Nucleus accumbens (tissue), 56 donors: ENCODE measurements around the gene NACC2.

Experiments
- DNase-seq, 56 donors: peaks; one replicate each; lab custom pipeline; 2025; lab: John Stamatoyannopoulos, UW

The NACC2 gene

DNA sequence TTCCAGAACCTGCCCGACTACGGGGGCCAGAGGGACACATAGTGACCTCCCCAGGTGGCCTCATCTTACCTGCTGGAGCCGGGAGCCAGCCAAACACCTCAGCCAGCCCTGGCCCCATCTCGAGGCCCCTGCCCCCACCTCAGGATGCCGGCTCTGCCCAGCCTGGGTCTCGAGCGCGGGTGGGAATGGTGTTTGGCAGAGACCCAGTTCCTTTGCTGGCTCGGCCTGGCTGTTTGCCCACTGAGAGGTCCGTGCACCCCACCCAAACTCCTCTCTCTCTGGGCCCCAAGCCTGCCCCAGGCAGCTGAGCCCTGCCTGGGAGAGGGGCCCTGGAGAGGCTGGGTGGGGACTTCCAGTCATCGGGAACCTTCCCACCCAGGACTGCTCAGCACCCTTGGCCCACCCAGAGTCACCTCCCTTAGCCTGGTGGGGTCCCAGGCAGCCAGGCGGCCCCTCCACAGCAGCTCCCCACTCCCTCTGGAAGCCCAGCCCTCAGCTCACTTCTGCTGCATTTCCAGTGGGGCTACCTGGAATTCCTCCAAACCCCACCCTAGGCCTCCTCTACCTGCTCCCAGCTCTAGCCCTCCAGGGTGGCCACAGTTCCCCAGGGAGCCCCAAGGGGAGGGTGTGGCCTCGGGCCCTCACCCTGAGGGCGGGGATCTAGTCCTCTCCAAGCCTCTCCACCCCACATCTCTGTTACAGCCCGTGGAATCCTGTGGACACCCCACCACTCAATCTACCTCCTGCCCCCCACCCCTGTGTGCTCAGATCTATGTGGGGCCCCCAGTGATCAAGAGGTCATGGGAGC lies 91.5 kb downstream of the NACC2 start:
- DNase-seq: no peak

DNA sequence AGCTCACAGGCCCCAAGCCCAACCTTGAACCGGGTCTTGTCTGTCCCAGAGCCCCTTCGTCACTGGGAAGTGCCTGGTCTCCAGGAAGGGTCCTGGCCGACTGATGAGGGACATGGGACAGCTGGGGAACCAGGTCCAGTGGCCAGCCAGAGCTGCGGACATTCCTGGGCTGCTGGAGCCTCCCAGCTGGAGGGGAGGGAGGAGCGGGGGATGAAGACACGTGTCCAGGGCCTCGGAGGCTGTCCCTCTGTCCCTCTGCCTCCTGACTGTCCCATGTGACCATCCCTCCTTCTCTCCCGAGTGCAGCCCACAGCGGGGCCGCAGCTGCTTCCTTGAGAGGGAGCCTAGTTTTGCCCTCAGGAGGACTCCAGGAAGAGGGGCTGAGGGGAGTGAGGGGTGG lies 92.2 kb downstream of the NACC2 start:
- no peak for DNase-seq

DNA sequence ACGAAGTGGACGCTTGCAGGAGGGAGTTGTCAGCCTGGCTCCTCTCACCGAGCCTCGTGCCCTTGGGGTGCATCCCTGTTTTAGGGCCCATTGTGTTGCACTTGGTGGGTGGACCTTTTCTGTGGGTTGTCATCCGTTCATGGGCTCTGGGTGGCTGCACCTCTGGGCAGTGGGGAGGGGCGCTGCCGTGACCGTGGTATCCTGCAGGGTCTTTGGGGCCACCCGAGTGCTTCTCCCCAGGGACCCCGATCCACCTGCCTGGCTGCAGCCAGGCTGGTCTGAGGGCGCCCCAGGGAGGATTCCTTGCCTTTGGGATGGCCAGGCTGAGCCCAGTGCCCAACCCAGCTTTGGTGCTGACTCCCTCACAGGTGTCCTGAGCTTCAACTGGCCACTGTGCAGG lies 92.9 kb downstream of the NACC2 start:
- DNase-seq: no peak

DNA sequence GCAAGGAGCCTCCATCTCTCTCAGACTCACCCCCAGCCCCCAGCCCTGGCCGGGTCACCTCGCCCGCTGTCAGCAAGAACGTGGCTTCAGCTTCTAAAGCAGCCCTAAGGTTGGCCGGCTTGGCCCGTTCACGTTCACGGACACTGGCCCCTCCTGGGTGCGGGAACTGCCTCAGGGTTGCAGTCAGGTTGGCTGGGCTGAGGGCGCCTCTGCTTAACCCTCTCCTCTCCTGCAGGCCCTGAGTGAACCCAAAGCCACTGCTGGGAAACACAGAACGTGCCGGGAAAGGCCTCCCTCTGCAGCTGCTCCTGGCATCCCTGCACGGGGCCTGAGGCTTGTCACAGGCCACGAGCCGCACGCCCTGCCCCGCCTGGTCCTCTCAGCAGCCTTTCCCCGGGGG lies 93.9 kb downstream of the NACC2 start:
- DNase-seq: no peak

DNA sequence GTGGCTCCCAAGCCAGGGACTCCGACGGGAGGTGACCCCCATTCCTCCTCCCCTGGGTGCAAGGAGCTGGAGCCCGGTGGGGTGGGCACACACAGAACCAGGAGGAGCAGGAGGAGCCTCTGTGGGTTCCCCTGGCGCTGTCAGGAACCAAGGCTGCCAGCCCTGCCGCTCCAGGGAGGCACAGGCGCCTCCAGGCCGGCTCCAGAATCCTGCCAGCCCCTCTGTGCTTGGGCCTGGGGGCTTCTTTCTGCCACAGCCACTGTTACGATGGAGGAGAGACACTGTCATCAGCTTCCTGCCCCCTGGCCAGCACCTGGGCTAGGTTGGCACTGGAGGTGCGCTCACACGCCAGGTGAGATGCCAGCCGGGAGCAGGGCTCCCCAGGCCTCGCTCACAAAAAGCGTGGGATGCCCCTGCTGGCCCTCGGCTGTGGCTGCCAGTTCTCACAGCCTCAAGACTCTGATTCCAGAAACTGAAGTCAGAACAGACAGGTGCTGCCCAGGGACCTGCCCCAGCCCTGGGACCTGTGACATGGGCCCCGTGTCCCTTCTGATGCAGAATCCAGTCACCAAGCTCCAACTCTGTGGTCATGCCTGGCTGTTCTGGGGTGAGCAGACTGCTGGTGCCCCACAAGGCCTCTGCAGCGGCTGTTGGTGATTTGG lies 96.5 kb downstream of the NACC2 start:
- DNase-seq: no peak

DNA sequence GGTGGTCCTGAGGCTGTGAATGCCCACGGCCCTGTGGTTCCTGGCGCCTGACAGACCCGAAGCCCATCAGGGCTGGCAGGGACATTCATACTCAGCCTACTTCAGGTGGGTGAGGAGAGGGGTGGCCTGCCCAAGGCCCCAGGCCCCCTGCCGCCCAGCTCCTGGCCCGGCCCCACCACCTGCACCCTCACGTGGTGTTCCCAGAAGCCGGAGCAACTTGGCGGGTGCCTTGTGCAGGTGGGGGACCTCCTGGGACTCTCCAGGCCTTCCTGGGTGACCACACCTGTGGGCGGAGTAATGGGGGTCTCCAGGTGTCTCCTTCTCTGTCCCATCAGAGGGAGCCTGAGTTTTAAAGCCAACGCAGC lies 97.1 kb downstream of the NACC2 start:
- no peak for DNase-seq

DNA sequence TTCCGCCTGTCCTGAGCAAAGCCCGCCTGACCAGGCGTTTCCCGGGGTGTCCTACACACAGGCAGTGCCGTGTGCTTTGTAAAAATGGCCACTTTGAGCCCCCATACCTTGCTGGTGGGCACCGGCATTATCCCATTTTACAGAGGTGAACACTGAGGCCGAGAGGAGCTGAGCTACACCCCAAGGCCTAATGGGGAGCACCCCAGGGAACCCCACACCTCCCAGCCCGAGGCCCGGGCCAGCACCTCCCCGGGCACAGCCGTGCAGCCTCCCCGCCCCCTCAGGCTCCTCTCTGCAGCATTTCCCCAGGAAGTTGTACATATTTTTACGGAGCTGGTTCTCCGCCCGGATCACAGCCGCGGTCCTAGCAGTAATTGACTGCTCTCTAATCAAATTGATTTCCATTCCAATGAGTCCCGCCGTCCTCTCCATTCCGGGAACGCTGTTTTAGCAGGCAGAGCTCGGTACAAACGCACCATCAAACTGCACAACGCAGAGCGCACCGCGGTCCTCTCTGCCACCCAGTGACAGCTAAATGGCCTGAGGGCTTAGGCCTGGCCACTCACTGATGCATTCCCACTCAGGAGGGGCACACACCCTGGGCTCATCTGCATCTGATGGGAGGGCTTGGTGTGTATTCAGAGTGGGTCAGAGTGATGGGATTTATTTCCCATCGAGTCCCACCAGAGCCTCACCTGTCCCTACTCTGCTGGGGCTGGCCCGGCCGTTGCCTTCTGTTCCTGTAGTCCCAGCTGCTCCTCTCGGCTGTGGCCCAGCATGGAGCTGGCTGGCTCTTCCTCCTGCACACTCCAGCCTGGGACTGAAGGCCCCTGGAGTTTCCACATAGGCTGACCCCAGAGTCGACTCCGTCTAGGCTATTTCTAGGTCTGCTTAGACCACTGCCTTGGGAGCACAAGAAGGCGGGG lies 97.7 kb downstream of the NACC2 start:
- DNase-seq: no peak

DNA sequence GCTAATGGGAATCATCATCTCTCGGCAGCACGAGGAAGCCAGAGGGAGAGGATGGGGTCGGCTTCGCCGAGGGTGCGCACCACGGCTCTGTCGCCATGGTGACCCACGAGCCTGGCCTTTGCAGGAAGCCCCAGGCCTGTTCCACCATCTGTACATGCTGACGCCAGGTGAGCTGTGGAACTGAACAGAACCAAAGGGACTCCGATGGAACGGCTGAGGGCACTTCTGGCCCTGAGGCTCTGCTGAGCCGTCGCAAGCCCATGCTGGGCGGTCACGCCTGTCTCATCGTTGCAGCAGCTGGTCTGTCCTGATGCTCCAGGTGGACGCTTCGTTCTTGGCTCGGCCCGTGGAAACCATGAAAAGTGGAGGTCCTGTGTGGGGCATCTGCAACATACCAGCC lies 99.3 kb downstream of the NACC2 start:
- DNase-seq: no peak

DNA sequence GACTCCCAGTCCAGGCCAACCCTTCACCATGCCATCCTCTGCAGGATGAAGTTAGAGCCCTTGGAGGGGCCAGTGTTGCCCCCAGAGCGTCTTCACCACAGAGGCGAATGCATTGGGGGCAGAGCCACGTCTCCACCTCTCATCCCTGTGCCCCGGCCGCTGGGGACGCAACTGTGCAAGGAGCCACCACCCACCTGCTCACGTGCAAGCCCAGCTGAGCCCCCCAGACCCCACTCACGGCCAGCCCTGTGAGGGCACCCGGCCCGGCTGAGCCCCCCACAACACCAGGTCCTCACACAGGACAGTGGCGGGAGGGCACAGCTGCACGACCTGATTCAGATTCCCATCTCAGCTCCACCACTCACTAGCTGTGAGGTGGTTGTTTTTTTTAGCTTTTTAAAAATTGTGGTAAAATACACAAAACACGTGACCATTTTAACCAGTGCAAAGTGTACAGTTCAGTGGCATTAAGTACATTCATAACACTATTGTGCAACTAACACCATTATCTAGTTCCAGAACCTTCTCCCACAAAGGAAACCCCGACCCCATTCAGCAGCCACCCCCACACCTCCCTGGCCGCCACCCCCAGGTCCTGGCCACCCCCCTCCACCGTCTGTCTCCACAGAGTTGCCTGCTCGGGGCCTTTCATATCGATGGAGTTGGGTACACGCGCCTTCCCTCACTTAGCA lies 100.4 kb downstream of the NACC2 start:
- DNase-seq: no peak

DNA sequence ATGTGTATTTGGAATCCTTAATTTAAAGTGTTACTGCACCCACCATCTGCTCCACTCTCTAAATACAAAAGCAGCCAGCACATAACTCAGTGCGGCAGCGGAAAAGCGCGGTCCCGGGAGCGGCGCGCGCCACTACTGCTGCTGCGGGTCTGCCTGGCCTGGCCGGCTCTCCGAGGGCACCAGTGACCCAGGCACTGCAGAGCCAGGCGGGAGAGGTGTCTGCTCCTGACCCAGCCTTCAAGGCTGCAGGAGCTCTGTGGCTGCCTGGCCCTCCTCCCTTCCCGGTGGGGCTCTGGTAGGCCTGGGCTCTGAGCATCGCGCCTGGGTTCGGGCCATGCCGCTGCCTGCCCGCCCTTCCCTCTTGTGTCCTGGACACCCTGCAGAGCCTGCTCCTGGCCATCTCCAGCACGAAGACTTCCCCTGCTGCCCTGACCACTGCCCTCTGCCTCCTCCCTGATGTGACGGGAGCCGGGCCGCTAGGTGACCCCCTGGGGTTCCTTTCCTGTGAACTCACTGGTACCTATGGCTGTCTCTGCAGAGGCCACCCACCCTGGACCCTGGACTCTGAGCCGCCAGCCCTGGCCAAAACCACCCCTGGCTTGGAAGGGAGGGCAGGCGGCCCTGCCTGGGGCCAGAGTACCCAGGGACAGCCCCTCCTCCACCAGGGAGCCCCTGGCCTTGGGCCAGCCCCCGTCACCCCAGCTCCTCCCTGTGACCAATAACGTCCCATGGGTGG lies 101.2 kb downstream of the NACC2 start:
- DNase-seq: no peak

DNA sequence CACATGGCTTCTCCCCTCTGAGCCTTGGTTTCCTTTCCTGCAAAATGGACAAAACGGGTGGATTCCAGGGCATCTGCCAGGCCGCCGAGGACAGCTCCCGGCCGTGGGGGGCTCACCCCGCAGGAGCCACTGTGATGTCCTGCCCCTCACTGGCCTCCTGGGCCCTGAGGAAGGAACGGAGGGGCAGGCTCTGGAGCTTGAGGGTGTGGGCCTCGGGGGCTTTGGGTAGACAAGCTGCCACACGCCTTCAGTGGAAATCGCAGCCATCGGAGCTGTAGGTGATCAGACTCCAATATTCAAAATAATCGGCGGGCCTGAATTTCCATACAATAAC lies 101.7 kb downstream of the NACC2 start:
- no peak for DNase-seq

DNA sequence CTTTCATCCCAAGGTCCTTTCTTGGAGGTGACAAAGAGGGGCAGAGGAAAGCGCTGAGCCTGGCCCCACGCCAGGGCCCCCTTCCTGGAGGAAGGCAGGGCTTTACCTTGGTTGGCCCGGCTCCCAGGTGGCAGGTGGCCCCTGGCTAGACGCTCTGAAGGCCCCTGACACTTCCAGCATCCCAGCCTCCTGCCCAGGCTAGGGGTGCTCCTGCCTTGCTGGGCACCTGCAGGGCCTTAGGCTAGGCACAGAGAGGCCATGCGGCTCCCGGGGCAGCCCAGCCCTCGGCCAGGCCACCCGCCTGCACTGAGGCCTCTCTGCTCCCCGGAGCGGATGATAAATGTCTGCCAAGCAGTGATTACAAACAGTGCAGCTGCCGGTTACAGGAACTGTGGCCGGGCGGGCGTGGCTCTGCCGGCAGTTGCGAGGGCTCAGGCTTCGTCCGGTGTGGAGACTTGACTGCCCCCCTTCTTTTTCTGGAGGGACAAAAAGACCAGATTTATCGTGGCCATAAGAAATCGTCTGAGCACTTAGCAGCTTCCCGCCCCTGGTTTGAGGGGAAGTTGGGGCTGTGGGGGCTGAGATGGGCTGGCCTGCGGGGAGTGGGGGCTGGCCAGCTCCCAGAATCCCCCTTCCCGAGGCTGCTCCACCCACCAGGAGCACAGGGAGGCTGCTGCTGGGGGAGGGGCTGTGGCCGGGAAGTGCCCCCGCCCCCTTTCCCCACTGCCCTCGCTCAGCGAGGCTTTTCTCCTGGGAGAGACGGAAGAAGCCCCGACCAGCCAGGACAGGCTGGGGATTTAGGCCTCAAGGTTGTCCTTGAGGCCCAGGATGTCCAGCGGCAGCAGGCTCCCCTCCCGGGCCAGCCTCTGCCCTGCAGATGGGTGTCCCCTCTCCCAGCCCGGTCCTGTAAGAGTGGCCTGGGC lies 102.3 kb downstream of the NACC2 start:
- DNase-seq: peak in 7 of 56 donors; percentile 12 to 59 (median 38)

DNA sequence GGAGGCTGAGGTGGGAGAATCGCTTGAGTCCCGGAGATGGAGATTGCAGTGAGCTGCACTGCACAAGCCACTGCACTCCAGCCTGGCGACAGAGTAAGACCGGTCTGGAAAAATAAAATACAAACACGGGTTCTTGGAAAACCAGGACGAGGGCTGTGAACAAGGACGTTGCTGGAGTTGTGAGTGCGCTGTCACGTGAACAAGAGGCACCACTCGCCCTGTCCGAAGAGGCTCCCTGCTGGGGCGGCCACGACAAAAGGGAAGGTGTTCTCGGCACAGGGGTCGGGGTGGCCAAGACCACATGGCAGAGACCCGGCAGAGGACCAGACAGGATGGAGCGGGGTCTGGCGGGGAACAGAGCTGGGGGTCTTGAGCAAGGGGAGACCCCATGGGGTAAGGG lies 103.3 kb downstream of the NACC2 start:
- no peak for DNase-seq

DNA sequence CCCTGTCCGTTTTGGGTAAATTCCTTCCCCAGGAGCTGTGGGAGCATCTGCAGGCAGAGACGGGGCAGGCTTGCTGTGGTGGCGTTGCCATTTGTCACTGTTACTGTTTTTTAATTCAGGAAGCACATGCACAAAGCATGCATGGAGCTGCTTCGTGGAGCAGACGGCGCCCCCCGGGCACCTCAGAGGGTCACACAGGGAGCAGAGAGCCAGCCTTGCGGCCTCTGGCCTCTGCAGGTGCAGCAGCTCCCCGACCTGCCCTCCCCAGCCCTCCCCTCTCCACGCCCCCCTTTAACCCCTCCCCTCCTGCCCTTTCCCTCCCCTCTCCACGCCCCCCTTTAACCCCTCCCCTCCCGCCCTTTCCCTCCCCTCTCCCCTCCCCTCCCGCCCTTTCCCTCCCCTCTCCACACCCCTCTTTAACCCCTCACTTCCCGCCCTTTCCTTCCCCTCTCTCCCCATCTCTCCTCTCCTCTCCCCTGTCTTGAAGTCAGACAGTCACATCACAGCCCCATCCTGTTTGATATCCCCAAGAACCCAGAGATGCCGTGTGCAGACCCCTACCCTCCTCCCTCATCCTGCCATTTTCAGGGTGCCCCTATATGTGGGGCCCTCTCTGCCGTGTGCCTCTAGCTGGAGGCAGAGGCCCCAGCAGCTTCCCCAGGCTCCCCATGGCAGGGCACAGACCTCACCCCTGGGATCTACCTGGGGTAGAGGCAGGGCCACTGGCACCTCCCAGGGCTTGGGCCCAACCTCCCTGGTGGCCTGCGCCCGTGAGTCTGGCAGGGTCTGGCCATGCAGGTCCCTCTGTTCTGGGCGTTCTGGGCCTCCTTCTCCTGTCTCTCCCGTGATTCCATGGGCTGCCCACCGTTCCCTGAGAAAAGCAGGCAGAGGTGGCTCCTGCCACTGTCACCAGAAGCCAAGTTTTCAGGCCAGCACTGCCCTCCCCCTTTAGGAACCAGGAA lies 104.3 kb downstream of the NACC2 start:
- DNase-seq: peak in 33 of 56 donors; percentile 4 to 57 (median 35)

DNA sequence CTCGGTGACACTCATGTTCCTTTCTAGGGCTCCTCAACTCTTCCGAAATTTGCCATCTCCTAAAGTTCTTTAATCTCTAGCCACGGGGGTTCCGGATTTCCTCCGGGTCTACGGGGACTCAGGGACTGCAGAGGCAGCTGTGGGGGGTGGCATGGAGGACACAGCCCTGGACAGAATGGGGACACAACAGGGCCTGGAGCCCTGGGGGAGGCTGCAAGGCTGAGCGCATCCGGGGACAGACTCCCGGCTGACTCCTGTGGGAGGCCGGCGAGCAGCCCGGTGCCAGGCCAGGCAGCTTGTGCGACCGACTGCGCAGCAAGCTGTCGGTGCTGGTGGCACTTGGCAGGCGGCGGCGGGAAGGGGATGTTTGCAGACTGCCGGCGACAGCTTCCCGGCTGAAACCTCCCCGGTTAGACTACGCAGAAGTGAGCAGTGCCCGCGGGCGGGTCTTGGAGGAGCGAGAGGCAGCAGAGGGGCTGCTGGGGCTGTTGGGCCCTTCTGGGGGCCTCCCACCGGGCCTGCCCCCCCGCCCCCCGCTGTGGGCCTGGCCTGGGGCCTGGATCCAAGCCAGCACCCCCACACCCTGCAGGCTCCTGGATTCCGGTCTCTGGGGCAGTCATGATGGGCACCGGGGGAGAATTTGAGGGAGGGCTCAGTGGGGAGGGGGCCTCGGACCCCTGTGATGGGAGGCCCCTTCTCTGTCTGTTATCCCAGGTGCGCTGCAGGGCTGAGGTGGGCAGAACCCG lies 105.2 kb downstream of the NACC2 start:
- peak in 33 of 56 donors; percentile 3 to 71 (median 36) for DNase-seq

DNA sequence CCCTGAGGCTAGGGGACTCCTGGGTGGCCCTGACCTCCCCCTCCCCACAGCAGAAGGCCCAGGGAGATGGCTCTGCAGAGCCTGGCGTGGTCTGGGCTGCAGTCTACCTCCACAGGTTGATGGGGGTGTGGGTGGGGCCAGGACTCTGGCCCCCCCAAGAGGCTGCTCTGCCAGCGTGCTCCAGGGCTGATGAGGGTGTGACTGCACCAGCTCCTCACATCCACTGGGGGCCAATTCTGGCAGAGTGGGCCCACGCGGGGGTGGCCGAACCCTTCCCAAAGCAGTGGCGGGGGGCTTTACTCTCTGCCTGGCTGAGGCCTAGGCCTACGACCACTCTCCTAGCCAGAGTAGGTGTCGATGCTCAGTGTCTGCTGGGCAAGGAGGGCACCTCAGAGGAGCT lies 105.9 kb downstream of the NACC2 start:
- no peak for DNase-seq

DNA sequence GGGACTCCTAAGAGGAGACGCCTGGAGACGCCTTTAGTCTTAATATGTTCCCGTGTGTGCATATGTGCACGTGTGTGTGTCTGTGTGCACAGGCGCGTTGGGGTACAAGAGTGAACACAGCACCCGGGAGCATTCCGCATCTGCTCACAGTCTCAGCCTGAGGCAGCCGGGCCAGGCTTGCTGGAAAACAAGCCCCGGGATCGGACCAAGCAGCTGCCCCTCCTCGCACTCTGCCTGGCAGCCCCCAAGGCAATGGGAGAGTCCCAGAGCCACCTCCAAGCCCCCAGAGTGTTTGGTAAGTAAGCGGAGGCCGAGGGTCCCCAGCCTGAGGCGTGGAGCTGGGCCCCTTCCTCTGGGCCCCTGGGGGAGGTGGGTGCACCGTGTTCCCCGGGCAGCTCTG lies 106.6 kb downstream of the NACC2 start:
- no peak for DNase-seq
